OCI-LY7 (cell line): Measurements from ENCODE around the gene MCM6.

Source experiments
- EZH2phosphoT487 ChIP-seq: fragments of 200-600 bp; sonication (generic); IDR thresholded peaks from 2 replicates; pipeline ENCODE4 v1.6.1; 2018; ENCODE audit warnings: low read depth, borderline replicate concordance, mild to moderate bottlenecking, mixed run types, antibody characterized with exemption, low read length, moderate library complexity, mixed read lengths
- TF ChIP-seq, protein P1 (sequence below): fragments of 200-600 bp; sonication (generic); conservative IDR thresholded peaks from 2 replicates; pipeline ENCODE4 v1.5.1; 2014; ENCODE audit warnings: mild to moderate bottlenecking, antibody characterized with exemption, low read length, moderate library complexity, mixed read lengths

GRCh38 chr2:135836596-135837270 is 39.5 kb downstream of the MCM6 start, which contains the start of gene LCT:
- TF ChIP-seq, protein P1, sequence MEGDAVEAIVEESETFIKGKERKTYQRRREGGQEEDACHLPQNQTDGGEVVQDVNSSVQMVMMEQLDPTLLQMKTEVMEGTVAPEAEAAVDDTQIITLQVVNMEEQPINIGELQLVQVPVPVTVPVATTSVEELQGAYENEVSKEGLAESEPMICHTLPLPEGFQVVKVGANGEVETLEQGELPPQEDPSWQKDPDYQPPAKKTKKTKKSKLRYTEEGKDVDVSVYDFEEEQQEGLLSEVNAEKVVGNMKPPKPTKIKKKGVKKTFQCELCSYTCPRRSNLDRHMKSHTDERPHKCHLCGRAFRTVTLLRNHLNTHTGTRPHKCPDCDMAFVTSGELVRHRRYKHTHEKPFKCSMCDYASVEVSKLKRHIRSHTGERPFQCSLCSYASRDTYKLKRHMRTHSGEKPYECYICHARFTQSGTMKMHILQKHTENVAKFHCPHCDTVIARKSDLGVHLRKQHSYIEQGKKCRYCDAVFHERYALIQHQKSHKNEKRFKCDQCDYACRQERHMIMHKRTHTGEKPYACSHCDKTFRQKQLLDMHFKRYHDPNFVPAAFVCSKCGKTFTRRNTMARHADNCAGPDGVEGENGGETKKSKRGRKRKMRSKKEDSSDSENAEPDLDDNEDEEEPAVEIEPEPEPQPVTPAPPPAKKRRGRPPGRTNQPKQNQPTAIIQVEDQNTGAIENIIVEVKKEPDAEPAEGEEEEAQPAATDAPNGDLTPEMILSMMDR: no peak
- no peak for TF ChIP-seq EZH2phosphoT487
